HepG2 (cell line): Measurements from ENCODE around the gene C16orf89. TPM values are rescaled to one million over a fixed set of nuclear protein-coding genes. Genes with fewer than 3 reads are reported as not detected.
A peak's percentile ranks its signal among the peaks of the same experiment; 100 is the strongest.

Experiments
- GATAD1 ChIP-seq: IDR thresholded peaks from 2 replicates; pipeline ENCODE4 v1.6.1; 2016; ENCODE audit warnings: missing genetic modification reagents, missing compliant biosample characterization
- HMGXB4 ChIP-seq, 2 experiments: sonication (generic) in 1 of 2; formaldehyde crosslinking in 1 of 2; IDR thresholded peaks; 2 replicates each; pipeline versions ENCODE4 v1.4.0 to v1.6.1; 2018 to 2020; ENCODE audit warnings: missing genetic modification reagents in 2 of 2, borderline replicate concordance in 1 of 2, low read depth in 1 of 2, mild to moderate bottlenecking in 1 of 2, missing biosample characterization in 1 of 2
- KIAA2018 ChIP-seq: sonication (generic); formaldehyde crosslinking; IDR thresholded peaks from 2 replicates; pipeline ENCODE4 v1.5.0; 2020; ENCODE audit warnings: mild to moderate bottlenecking, missing genetic modification reagents, borderline replicate concordance
- MIXL1 ChIP-seq: IDR thresholded peaks from 2 replicates; pipeline ENCODE4 v1.6.1; 2016
- MYNN ChIP-seq: sonication (generic); formaldehyde crosslinking; IDR thresholded peaks from 2 replicates; pipeline ENCODE4 v1.4.0; 2020; ENCODE audit warnings: mild to moderate bottlenecking, low read depth, missing genetic modification reagents
- ZBED4 ChIP-seq: sonication (generic); formaldehyde crosslinking; IDR thresholded peaks from 2 replicates; pipeline ENCODE4 v1.4.0; 2020; ENCODE audit warnings: missing genetic modification reagents, borderline replicate concordance
- ZHX1 ChIP-seq: sonication (generic); formaldehyde crosslinking; IDR thresholded peaks from 2 replicates; pipeline ENCODE4 v1.8.1; 2022; ENCODE audit warnings: low read depth, mild to moderate bottlenecking, missing genetic modification reagents
- ZKSCAN5 ChIP-seq: sonication (generic); formaldehyde crosslinking; IDR thresholded peaks from 2 replicates; pipeline ENCODE4 v1.5.1; 2020; ENCODE audit warnings: mild to moderate bottlenecking, missing genetic modification reagents
- ZNF10 ChIP-seq: sonication (generic); formaldehyde crosslinking; IDR thresholded peaks from 2 replicates; pipeline ENCODE4 v1.4.0; 2020; ENCODE audit warnings: mild to moderate bottlenecking, low read depth, missing genetic modification reagents, borderline replicate concordance
- ZNF816 ChIP-seq: sonication (generic); formaldehyde crosslinking; IDR thresholded peaks from 2 replicates; pipeline ENCODE4 v1.8.0; 2022; ENCODE audit warnings: missing genetic modification reagents, mild to moderate bottlenecking, borderline replicate concordance
- polyA plus RNA-seq, 8 experiments: library from polyadenylated mRNA; depleted of rRNA in 3 of 8; stranded (reverse) in 7 of 8; unstranded in 1 of 8; fragments of >200 nt; fragmentation: Illumina TruSeq in 4 of 8; extraction: Trizol in 4 of 8; gene quantifications; 2 replicates each; pipeline versions ENCODE4 v1.2.1 to v1.2.3, GENCODE V29; 2011 to 2016; ENCODE audit warnings: low read depth in 4 of 8, missing spikeins in 1 of 8, mixed read lengths in 1 of 8; ENCODE audit not compliant: insufficient read depth in 1 of 8
- total RNA-seq, 5 experiments: library from RNA; depleted of rRNA; stranded (reverse); fragments of >200 nt; fragmentation: Illumina TruSeq; extraction: Trizol; gene quantifications; 2 replicates each; pipeline ENCODE4 v1.2.3, GENCODE V29; 2016; ENCODE audit warnings: low read depth in 1 of 5

C16orf89 gene
- total and polyA plus RNA-seq, 2 of the 13 experiments (the other 11 are each of a cell fraction or from before 2014, with no cell fraction given): 1.9 to 3.4 TPM

- TF ChIP-seq KIAA2018 (CRISPR knock-in tag) (peak; percentile 22; the same call in 1 of the 2 replicates), GATAD1 (CRISPR knock-in tag) (peak; percentile 100), ZNF10 (CRISPR knock-in tag) (no peak), ZNF816 (CRISPR knock-in tag) (no peak), ZKSCAN5 (CRISPR knock-in tag) (peak; percentile 64; the same call in 1 of the 2 replicates), ZHX1 (CRISPR knock-in tag) (peak; percentile 91), MIXL1 (CRISPR knock-in tag) (peak; percentile 69), HMGXB4 (CRISPR knock-in tag; IDR thresholded peaks at IDR 0.05; ENCODE audit: borderline replicate concordance in 1 of 2, low read depth in 1 of 2) (peak; percentile 59 to 88; a peak in 3 of 4 replicates), MYNN (CRISPR knock-in tag) (peak; percentile 67; the same call in 1 of the 2 replicates), ZBED4 (CRISPR knock-in tag) (peak; percentile 96)
Measured at GRCh38 chr16:5071681-5072333, 6.1 kb upstream of the C16orf89 start, which contains the start of gene ALG1 (continued).
